ENCODE data around the gene ARID5B.

- TF ChIP-seq CTCF (IDR thresholded peaks at IDR 0.05) (no peak), POLR2AphosphoS5 (IDR thresholded peaks at IDR 0.05) (no peak)
Observed at GRCh38 chr10:61985715-61986114, 84.2 kb downstream of the ARID5B start.

Measured in prostate gland (tissue), 2 donors.